AG04450 (cell line): ENCODE measurements around the gene TENT5A. TPM values are rescaled to one million over a fixed set of nuclear protein-coding genes. Genes with fewer than 3 reads are reported as not detected.

Source experiments
- CTCF ChIA-PET: fragments of 300-600, 350-600 bp; formaldehyde crosslinking; extraction: SDS; loops from one replicate; lab custom pipeline; 2022; ENCODE audit warnings: antibody characterized with exemption, inconsistent platforms; lab: Charles Lee
- POLR2A ChIA-PET: fragments of 350-600 bp; formaldehyde crosslinking; extraction: SDS; loops from one replicate; lab custom pipeline; 2021; ENCODE audit warnings: antibody characterized with exemption, inconsistent platforms; lab: Yijun Ruan, JAX
- DNase-seq: peaks from one replicate; pipeline ENCODE4 v3.0.0-alpha.2; 2011; ENCODE audit warnings: low read depth, low spot score
- H3K27ac ChIP-seq: one replicate; pipeline ENCODE4 v1.5.1; 2012; ENCODE audit warnings: low read depth, low read length, control low read depth
- H3K27me3 ChIP-seq: one replicate; pipeline ENCODE4 v1.6.0; 2012; ENCODE audit warnings: low read length; ENCODE audit not compliant: control insufficient read depth, insufficient read depth
- H3K4me3 ChIP-seq: 2 replicates; pipeline ENCODE4 v1.5.1; 2011; ENCODE audit warnings: mild to moderate bottlenecking, low read depth, low read length, control low read depth
- H3K9me3 ChIP-seq: 2 replicates; pipeline ENCODE4 v1.5.1; 2012; ENCODE audit warnings: low read length; ENCODE audit not compliant: control insufficient read depth, insufficient read depth
- CTCF ChIP-seq: IDR thresholded peaks from 2 replicates; pipeline ENCODE4 v1.5.1; 2011; ENCODE audit warnings: low read depth, low read length, control low read depth, inconsistent platforms
- polyA plus RNA-seq: library from polyadenylated mRNA; depleted of rRNA; stranded (reverse); fragments of >200 nt; gene quantifications from 2 replicates; pipeline ENCODE4 v1.2.3, GENCODE V29; 2011

The TENT5A gene
- polyA plus RNA-seq, 1 experiment = 14.0 TPM

GRCh38 chr6:81735756-81736380, 16.6 kb downstream of the TENT5A start:
- ChIA-PET CTCF (no interaction called here), POLR2A (no interaction called here)
- DNase-seq = no peak
- no peaks in the 10 kb centered on the region for H3K27me3 ChIP-seq
- no peak overlapping the region for H3K4me3 ChIP-seq
- H3K27ac ChIP-seq = no peak overlapping the region
- no peak for TF ChIP-seq CTCF
- no peaks in the 10 kb centered on the region for H3K9me3 ChIP-seq

GRCh38 chr6:81734500-81735150, 17.9 kb downstream of the TENT5A start:
- DNase-seq = no peak
- Histone ChIP-seq H3K9me3 (no peaks in the 10 kb centered on the region), H3K4me3 (no peak overlapping the region), H3K27ac (no peak overlapping the region), H3K27me3 (no peaks in the 10 kb centered on the region)
- POLR2A ChIA-PET = no interaction called here
- CTCF ChIA-PET = interaction anchor here (0.7 kb wide), 1 partner anchor 992 kb away, joined by 3 read pairs; no protein-coding TSS in a partner anchor
- no peak for TF ChIP-seq CTCF

- no peaks in the 10 kb centered on the region for H3K27me3 ChIP-seq
- H3K9me3 ChIP-seq = no peaks in the 10 kb centered on the region
- H3K27ac ChIP-seq = no peak overlapping the region
- TF ChIP-seq CTCF = no peak
- ChIA-PET CTCF (interaction anchor here (0.7 kb wide), 1 partner anchor 991 kb away, joined by 3 read pairs; no protein-coding TSS in a partner anchor), POLR2A (no interaction called here)
- no peak overlapping the region for H3K4me3 ChIP-seq
- DNase-seq = no peak
These were observed 18.4 kb downstream of the TENT5A start for GRCh38 chr6:81734081-81734480.

GRCh38 chr6:81731814-81732213, 20.7 kb downstream of the TENT5A start:
- DNase-seq = no peak
- CTCF ChIA-PET = no interaction called here
- POLR2A ChIA-PET = no interaction called here

More at GRCh38 chr6:81731814-81732213, 20.7 kb downstream of the TENT5A start:
- Histone ChIP-seq H3K9me3 (no peaks in the 10 kb centered on the region), H3K4me3 (no peak overlapping the region), H3K27me3 (no peaks in the 10 kb centered on the region), H3K27ac (no peak overlapping the region)
- no peak for TF ChIP-seq CTCF
